Neural cell (in vitro differentiated cells): Measurements from ENCODE around the gene GNG10. TPM values are rescaled to one million over a fixed set of nuclear protein-coding genes. Genes with fewer than 3 reads are reported as not detected.

Experiments used
- H2AFZ ChIP-seq: fragments of 200-600, 300-800 bp; sonication (generic), shearing (Covaris generic); 2 replicates; pipeline ENCODE4 v1.6.0; 2014; ENCODE audit warnings: low read depth, mild to moderate bottlenecking, antibody characterized with exemption, low read length, moderate library complexity
- H3F3A ChIP-seq: fragments of 200-600 bp; shearing (Covaris generic); 2 replicates; pipeline ENCODE4 v1.6.1; 2016; ENCODE audit warnings: mild to moderate bottlenecking, moderate library complexity, mixed read lengths, antibody characterized with exemption, low read length; ENCODE audit not compliant: insufficient read depth, poor library complexity, severe bottlenecking
- H3K27ac ChIP-seq: fragments of 200-600, 300-800 bp; sonication (generic), shearing (Covaris generic); 2 replicates; pipeline ENCODE4 v1.5.1; 2014; ENCODE audit warnings: mild to moderate bottlenecking, low read length, moderate library complexity
- H3K27me3 ChIP-seq: fragments of 300-800, 200-600 bp; sonication (generic), shearing (Covaris generic); 2 replicates; pipeline ENCODE4 v1.6.0; 2014; ENCODE audit warnings: mild to moderate bottlenecking, low read depth, low read length, moderate library complexity; ENCODE audit not compliant: insufficient read depth
- H3K36me3 ChIP-seq: fragments of 300-800, 200-600 bp; sonication (generic), shearing (Covaris generic); 2 replicates; pipeline ENCODE4 v1.5.1; 2014; ENCODE audit warnings: mild to moderate bottlenecking, antibody characterized with exemption, low read length, moderate library complexity; ENCODE audit not compliant: insufficient read depth
- H3K4me2 ChIP-seq: fragments of 300-800, 200-600 bp; sonication (generic), shearing (Covaris generic); 2 replicates; pipeline ENCODE4 v1.6.0; 2014; ENCODE audit warnings: mild to moderate bottlenecking, low read length
- H3K4me3 ChIP-seq: fragments of 300-800, 200-600 bp; sonication (generic), shearing (Covaris generic); 2 replicates; pipeline ENCODE4 v1.5.1; 2014; ENCODE audit warnings: mild to moderate bottlenecking, low read length, moderate library complexity
- H3K79me2 ChIP-seq: fragments of 200-600 bp; shearing (Covaris generic); replicated peaks from 2 replicates; pipeline ENCODE4 v1.6.0; 2014; ENCODE audit warnings: mild to moderate bottlenecking, low read length, moderate library complexity; ENCODE audit not compliant: insufficient read depth
- H3K9ac ChIP-seq: fragments of 300-800, 200-600 bp; sonication (generic), shearing (Covaris generic); 2 replicates; pipeline ENCODE4 v1.6.1; 2016; ENCODE audit warnings: mild to moderate bottlenecking, low read length, mixed read lengths
- H3K9me2 ChIP-seq: fragments of 200-600 bp; shearing (Covaris generic); 2 replicates; pipeline ENCODE4 v1.6.1; 2016; ENCODE audit warnings: mild to moderate bottlenecking, low read length, mixed read lengths; ENCODE audit not compliant: insufficient read depth
- H3K9me3 ChIP-seq: fragments of 200-600, 300-800 bp; sonication (generic), shearing (Covaris generic); 2 replicates; pipeline ENCODE4 v1.6.1; 2016; ENCODE audit warnings: mild to moderate bottlenecking, mixed run types, low read length, moderate library complexity, mixed read lengths
- H4K20me1 ChIP-seq: fragments of 200-600 bp; shearing (Covaris generic); 2 replicates; pipeline ENCODE4 v1.6.1; 2016; ENCODE audit warnings: mild to moderate bottlenecking, mixed run types; ENCODE audit not compliant: insufficient read depth
- EP300 ChIP-seq: fragments of 450-650 bp; conservative IDR thresholded peaks from 2 replicates; pipeline ENCODE4 v1.6.1; 2014; ENCODE audit warnings: antibody characterized with exemption, mild to moderate bottlenecking, moderate library complexity; ENCODE audit not compliant: poor library complexity, severe bottlenecking
- EZH2 ChIP-seq: fragments of 200-600, 300-800 bp; shearing (Covaris generic), sonication (generic); IDR thresholded peaks from 2 replicates; pipeline ENCODE4 v1.6.1; 2014; ENCODE audit warnings: antibody characterized with exemption, low read length, borderline replicate concordance, mild to moderate bottlenecking; ENCODE audit not compliant: insufficient read depth, poor library complexity, severe bottlenecking
- MXI1 ChIP-seq: fragments of 450-650 bp; conservative IDR thresholded peaks from 2 replicates; pipeline ENCODE4 v1.6.1; 2014; ENCODE audit warnings: antibody characterized with exemption, mild to moderate bottlenecking; ENCODE audit not compliant: poor library complexity, severe bottlenecking
- POLR2AphosphoS5 ChIP-seq: IDR thresholded peaks from 2 replicates; pipeline ENCODE4 v1.6.1; 2012
- RAD21 ChIP-seq: fragments of 450-650 bp; conservative IDR thresholded peaks from 2 replicates; pipeline ENCODE4 v1.6.1; 2014; ENCODE audit warnings: antibody characterized with exemption, mild to moderate bottlenecking, moderate library complexity
- SMC3 ChIP-seq: fragments of 450-650 bp; conservative IDR thresholded peaks from 2 replicates; pipeline ENCODE4 v1.6.1; 2014; ENCODE audit warnings: antibody characterized with exemption, mild to moderate bottlenecking, moderate library complexity; ENCODE audit not compliant: poor library complexity
- TAF1 ChIP-seq: IDR thresholded peaks from 2 replicates; pipeline ENCODE4 v1.6.1; 2012; ENCODE audit warnings: low read depth
- polyA plus RNA-seq: library from polyadenylated mRNA; depleted of rRNA; stranded (reverse); fragments of >200 nt; gene quantifications from 2 replicates; pipeline ENCODE4 v1.2.3, GENCODE V29; 2014
- TF ChIP-seq, protein P1 (sequence below): fragments of 450-650 bp; IDR thresholded peaks from 2 replicates; pipeline ENCODE4 v1.5.1; 2014; ENCODE audit warnings: antibody characterized with exemption, mild to moderate bottlenecking, moderate library complexity; ENCODE audit not compliant: poor library complexity, severe bottlenecking
- TF ChIP-seq, protein P2 (sequence below): IDR thresholded peaks from 2 replicates; pipeline ENCODE4 v1.6.1; 2012; ENCODE audit warnings: borderline replicate concordance

The GNG10 gene
- polyA plus RNA-seq, 1 donor from 2014 or later: 69.6 TPM

DNA sequence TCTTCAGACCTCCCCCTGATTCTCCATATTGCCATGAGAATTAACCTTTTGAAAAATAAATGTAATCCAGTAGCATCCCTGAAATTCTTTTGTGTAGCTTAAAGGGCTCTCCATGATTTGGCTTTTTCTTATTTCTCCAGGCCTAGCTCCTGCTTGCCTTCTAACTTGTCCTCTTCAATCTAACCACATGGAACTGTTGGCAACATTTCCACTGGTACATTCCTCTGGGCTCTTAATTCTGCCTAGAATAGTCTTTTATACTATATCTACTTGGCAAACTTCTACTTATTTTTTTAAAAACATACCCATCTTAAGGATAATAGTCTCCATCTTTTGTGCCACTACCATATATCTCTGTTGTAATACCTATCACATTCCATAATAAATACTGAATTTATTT is 54.1 kb downstream of the GNG10 start:
- TF ChIP-seq MXI1 (no peak), POLR2AphosphoS5 (no peak), TAF1 (no peak), EZH2 (no peak), SMC3 (no peak), RAD21 (no peak), EP300 (no peak)
- TF ChIP-seq, protein P1, sequence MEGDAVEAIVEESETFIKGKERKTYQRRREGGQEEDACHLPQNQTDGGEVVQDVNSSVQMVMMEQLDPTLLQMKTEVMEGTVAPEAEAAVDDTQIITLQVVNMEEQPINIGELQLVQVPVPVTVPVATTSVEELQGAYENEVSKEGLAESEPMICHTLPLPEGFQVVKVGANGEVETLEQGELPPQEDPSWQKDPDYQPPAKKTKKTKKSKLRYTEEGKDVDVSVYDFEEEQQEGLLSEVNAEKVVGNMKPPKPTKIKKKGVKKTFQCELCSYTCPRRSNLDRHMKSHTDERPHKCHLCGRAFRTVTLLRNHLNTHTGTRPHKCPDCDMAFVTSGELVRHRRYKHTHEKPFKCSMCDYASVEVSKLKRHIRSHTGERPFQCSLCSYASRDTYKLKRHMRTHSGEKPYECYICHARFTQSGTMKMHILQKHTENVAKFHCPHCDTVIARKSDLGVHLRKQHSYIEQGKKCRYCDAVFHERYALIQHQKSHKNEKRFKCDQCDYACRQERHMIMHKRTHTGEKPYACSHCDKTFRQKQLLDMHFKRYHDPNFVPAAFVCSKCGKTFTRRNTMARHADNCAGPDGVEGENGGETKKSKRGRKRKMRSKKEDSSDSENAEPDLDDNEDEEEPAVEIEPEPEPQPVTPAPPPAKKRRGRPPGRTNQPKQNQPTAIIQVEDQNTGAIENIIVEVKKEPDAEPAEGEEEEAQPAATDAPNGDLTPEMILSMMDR: no peak
- TF ChIP-seq, protein P2, sequence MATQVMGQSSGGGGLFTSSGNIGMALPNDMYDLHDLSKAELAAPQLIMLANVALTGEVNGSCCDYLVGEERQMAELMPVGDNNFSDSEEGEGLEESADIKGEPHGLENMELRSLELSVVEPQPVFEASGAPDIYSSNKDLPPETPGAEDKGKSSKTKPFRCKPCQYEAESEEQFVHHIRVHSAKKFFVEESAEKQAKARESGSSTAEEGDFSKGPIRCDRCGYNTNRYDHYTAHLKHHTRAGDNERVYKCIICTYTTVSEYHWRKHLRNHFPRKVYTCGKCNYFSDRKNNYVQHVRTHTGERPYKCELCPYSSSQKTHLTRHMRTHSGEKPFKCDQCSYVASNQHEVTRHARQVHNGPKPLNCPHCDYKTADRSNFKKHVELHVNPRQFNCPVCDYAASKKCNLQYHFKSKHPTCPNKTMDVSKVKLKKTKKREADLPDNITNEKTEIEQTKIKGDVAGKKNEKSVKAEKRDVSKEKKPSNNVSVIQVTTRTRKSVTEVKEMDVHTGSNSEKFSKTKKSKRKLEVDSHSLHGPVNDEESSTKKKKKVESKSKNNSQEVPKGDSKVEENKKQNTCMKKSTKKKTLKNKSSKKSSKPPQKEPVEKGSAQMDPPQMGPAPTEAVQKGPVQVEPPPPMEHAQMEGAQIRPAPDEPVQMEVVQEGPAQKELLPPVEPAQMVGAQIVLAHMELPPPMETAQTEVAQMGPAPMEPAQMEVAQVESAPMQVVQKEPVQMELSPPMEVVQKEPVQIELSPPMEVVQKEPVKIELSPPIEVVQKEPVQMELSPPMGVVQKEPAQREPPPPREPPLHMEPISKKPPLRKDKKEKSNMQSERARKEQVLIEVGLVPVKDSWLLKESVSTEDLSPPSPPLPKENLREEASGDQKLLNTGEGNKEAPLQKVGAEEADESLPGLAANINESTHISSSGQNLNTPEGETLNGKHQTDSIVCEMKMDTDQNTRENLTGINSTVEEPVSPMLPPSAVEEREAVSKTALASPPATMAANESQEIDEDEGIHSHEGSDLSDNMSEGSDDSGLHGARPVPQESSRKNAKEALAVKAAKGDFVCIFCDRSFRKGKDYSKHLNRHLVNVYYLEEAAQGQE: no peak
- Histone ChIP-seq H3K9me2 (no peaks in the 10 kb centered on the region), H4K20me1 (no peaks in the 10 kb centered on the region), H3K36me3 (no peaks in the 10 kb centered on the region), H2AFZ (no peak overlapping the region), H3F3A (no peaks in the 10 kb centered on the region), H3K79me2 (no peaks in the 10 kb centered on the region), H3K4me2 (no peak overlapping the region), H3K9me3 (no peaks in the 10 kb centered on the region), H3K27ac (no peak overlapping the region), H3K9ac (no peak overlapping the region), H3K27me3 (no peaks in the 10 kb centered on the region), H3K4me3 (no peak overlapping the region)

DNA sequence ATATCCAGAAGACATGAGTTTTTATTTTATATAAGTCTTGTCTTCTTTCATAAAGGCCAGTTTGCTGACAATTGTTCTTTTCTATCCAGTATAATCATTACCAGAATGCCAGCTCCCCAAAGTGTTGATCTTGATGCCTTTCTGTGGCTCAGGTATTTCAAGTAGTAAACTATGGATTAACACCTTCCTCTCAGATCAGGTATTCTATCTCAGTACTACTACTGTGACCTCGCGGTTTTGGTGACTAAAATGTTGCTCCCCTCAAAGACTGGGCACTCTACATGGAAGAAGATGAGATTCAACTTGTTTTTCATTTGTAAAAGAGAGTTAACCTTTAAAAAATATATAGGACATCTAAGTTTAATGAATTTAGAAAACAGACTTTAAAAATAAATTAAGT is 58.1 kb downstream of the GNG10 start:
- H3K27ac ChIP-seq: no peak overlapping the region
- no peak overlapping the region for H2AFZ ChIP-seq
- H3K4me2 ChIP-seq: no peak overlapping the region
- no peaks in the 10 kb centered on the region for H3F3A ChIP-seq
- H3K79me2 ChIP-seq: no peaks in the 10 kb centered on the region
- H3K9me3 ChIP-seq: no peaks in the 10 kb centered on the region
- H3K4me3 ChIP-seq: no peak overlapping the region
- TF ChIP-seq MXI1 (no peak), TAF1 (no peak), EP300 (no peak), POLR2AphosphoS5 (no peak), SMC3 (no peak), EZH2 (no peak), RAD21 (no peak)
- TF ChIP-seq, protein P2: no peak
- TF ChIP-seq, protein P1: no peak
- H4K20me1 ChIP-seq: no peaks in the 10 kb centered on the region
- H3K27me3 ChIP-seq: no peaks in the 10 kb centered on the region
- H3K9ac ChIP-seq: no peak overlapping the region
- no peaks in the 10 kb centered on the region for H3K36me3 ChIP-seq
- no peaks in the 10 kb centered on the region for H3K9me2 ChIP-seq
